ENCODE measurements around the gene ZFP57.

DNA sequence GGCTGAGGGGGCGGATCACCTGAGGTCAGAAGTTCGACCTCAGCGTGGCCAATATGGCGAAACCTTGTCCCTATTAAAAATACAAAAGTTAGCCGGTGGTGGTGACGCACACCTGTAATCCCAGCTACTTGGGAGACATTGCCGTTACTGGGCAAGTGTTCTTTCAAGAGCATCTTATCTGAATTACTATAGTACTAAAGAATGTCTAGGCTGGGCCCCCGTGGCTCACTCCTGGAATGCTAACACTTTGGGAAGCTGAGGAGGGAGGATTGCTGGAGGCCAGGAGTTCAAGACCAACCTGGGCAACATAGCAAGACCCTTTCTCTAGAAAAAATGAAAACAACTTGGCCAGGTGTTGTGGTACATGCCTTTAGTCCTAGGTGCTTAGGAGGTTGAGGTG lies 859 bp upstream of the ZFP57 start:
- TF ChIP-seq, protein P1, sequence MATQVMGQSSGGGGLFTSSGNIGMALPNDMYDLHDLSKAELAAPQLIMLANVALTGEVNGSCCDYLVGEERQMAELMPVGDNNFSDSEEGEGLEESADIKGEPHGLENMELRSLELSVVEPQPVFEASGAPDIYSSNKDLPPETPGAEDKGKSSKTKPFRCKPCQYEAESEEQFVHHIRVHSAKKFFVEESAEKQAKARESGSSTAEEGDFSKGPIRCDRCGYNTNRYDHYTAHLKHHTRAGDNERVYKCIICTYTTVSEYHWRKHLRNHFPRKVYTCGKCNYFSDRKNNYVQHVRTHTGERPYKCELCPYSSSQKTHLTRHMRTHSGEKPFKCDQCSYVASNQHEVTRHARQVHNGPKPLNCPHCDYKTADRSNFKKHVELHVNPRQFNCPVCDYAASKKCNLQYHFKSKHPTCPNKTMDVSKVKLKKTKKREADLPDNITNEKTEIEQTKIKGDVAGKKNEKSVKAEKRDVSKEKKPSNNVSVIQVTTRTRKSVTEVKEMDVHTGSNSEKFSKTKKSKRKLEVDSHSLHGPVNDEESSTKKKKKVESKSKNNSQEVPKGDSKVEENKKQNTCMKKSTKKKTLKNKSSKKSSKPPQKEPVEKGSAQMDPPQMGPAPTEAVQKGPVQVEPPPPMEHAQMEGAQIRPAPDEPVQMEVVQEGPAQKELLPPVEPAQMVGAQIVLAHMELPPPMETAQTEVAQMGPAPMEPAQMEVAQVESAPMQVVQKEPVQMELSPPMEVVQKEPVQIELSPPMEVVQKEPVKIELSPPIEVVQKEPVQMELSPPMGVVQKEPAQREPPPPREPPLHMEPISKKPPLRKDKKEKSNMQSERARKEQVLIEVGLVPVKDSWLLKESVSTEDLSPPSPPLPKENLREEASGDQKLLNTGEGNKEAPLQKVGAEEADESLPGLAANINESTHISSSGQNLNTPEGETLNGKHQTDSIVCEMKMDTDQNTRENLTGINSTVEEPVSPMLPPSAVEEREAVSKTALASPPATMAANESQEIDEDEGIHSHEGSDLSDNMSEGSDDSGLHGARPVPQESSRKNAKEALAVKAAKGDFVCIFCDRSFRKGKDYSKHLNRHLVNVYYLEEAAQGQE (IDR thresholded peaks at IDR 0.05; ENCODE audit: low read depth): no peak
- no peak for TF ChIP-seq RAD21 (IDR thresholded peaks at IDR 0.05; ENCODE audit: low read depth)
- TF ChIP-seq CREB1 (IDR thresholded peaks at IDR 0.05; ENCODE audit: low read depth): no peak
- TF ChIP-seq EP300 (IDR thresholded peaks at IDR 0.05; ENCODE audit: borderline replicate concordance): no peak
- no peak for TF ChIP-seq CEBPB (IDR thresholded peaks at IDR 0.05)
- TF ChIP-seq, protein P2, sequence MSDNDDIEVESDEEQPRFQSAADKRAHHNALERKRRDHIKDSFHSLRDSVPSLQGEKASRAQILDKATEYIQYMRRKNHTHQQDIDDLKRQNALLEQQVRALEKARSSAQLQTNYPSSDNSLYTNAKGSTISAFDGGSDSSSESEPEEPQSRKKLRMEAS (IDR thresholded peaks at IDR 0.05): no peak
- TF ChIP-seq NFIC (IDR thresholded peaks at IDR 0.05): no peak
- TF ChIP-seq TAF1 (IDR thresholded peaks at IDR 0.05; ENCODE audit: low read depth): no peak
- no peak for TF ChIP-seq TCF12 (IDR thresholded peaks at IDR 0.05; ENCODE audit: low read depth)
- TF ChIP-seq FOXM1 (IDR thresholded peaks at IDR 0.05; ENCODE audit: borderline replicate concordance, low read depth): no peak

Data from Ishikawa (cell line).